Nephron (organoid): ENCODE measurements around the gene CHL1.

Experiments
- H3K27ac Mint-ChIP-seq, 3 experiments: 2 replicates each; pipeline ENCODE4 v1.8.0; 2020; ENCODE audit warnings: mixed read lengths in 3 of 3, mild to moderate bottlenecking in 2 of 3, moderate library complexity in 1 of 3
- H3K27me3 Mint-ChIP-seq: 2 replicates; pipeline ENCODE4 v1.8.0; 2021; ENCODE audit warnings: low read depth, mild to moderate bottlenecking, moderate library complexity, mixed read lengths
- H3K36me3 Mint-ChIP-seq: 2 replicates; pipeline ENCODE4 v1.8.0; 2020; ENCODE audit warnings: low read depth, mixed read lengths
- H3K4me1 Mint-ChIP-seq: 2 replicates; pipeline ENCODE4 v1.8.0; 2020; ENCODE audit warnings: mixed read lengths
- H3K4me3 Mint-ChIP-seq, 3 experiments: 2 replicates each; pipeline ENCODE4 v1.8.0; 2020; ENCODE audit warnings: mild to moderate bottlenecking in 3 of 3, mixed read lengths in 3 of 3, moderate library complexity in 2 of 3
- H3K9me3 Mint-ChIP-seq: 2 replicates; pipeline ENCODE4 v1.8.0; 2020; ENCODE audit warnings: mixed read lengths
- TF ChIP-seq, protein P1 (sequence below), 3 experiments: fragments of 200-600 bp; sonication (generic); IDR thresholded peaks; one replicate each; pipeline ENCODE4 v1.5.0; 2021; ENCODE audit warnings: antibody characterized with exemption in 3 of 3; ENCODE audit not compliant: unreplicated experiment in 3 of 3

CHL1 gene

DNA sequence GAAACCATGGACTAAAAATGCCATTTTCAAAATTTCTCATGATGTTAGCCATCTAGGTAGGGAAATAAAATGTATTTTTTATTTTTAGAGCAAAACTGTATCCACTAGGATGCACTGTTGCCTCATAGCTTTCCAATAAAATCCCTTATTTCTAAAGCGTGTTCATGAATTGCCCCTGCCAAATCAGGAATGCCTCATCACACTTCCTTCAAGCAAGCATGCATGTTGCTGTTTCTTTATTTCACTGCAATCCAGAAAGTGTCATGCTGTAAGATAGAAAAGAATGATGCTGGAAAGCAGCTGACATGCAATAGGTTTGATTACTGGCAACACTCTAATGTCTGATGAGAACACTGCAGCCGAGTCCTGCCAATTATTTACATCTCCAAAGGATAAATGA lies 239.5 kb downstream of the CHL1 start:
- TF ChIP-seq, protein P1, sequence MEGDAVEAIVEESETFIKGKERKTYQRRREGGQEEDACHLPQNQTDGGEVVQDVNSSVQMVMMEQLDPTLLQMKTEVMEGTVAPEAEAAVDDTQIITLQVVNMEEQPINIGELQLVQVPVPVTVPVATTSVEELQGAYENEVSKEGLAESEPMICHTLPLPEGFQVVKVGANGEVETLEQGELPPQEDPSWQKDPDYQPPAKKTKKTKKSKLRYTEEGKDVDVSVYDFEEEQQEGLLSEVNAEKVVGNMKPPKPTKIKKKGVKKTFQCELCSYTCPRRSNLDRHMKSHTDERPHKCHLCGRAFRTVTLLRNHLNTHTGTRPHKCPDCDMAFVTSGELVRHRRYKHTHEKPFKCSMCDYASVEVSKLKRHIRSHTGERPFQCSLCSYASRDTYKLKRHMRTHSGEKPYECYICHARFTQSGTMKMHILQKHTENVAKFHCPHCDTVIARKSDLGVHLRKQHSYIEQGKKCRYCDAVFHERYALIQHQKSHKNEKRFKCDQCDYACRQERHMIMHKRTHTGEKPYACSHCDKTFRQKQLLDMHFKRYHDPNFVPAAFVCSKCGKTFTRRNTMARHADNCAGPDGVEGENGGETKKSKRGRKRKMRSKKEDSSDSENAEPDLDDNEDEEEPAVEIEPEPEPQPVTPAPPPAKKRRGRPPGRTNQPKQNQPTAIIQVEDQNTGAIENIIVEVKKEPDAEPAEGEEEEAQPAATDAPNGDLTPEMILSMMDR (IDR thresholded peaks at IDR 0.05; ENCODE audit: unreplicated experiment in 3 of 3): no peak
- Mint-ChIP-seq H3K4me1 (no peaks in the 10 kb centered on the region), H3K4me3 (no peak overlapping the region), H3K27me3 (peaks cover 4% of the 10 kb centered on the region), H3K36me3 (no peaks in the 10 kb centered on the region), H3K27ac (no peak overlapping the region), H3K9me3 (peaks cover 2% of the 10 kb centered on the region)

DNA sequence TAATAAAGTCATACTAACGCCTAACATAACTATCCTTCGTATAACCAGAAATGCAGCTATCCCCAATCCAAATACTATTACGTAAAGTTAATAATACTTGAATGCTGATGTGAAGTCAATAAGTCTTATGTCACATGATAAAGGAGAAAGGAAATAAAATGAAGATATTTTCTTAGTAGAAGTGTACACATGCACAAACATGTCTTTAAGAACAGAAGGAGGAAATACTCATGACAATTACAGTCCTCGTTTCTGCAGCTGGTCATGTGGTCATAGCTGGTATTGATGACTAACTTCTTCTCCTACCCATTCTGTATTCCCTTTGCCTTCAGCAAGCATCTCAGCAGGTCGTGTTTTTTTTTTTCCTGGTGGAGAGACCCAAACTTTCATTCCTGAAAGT lies 244.3 kb downstream of the CHL1 start:
- H3K9me3 Mint-ChIP-seq: peaks cover 20% of the 10 kb centered on the region
- no peak overlapping the region for H3K27ac Mint-ChIP-seq
- no peaks in the 10 kb centered on the region for H3K36me3 Mint-ChIP-seq
- H3K4me3 Mint-ChIP-seq: no peak overlapping the region
- TF ChIP-seq, protein P1 (IDR thresholded peaks at IDR 0.05; ENCODE audit: unreplicated experiment in 3 of 3): no peak
- no peaks in the 10 kb centered on the region for H3K4me1 Mint-ChIP-seq
- peaks cover 3% of the 10 kb centered on the region for H3K27me3 Mint-ChIP-seq

DNA sequence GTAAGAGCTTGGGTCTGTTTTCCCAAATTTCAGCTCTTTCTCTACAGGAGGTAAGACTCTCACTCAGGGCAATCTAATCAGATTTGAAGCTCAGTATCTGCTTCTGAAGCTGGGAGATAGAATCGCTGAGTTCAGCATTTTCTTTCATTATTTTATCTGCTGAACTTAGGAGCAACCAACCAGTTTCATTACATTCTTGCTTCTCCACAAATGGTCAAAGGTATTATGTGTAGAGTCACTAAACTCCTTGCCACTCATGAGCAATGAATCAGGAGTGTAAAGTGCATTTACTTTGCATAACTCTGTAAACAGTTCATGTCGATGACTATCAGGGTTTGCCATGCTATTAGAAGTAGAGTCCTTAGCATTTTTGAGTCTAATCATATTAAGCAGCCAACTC lies 249.4 kb downstream of the CHL1 start:
- TF ChIP-seq, protein P1 (IDR thresholded peaks at IDR 0.05; ENCODE audit: unreplicated experiment in 3 of 3): no peak
- peaks cover 3% of the 10 kb centered on the region for H3K27me3 Mint-ChIP-seq
- H3K36me3 Mint-ChIP-seq: no peaks in the 10 kb centered on the region
- H3K27ac Mint-ChIP-seq: no peak overlapping the region
- H3K9me3 Mint-ChIP-seq: peaks cover 22% of the 10 kb centered on the region
- H3K4me3 Mint-ChIP-seq: no peak overlapping the region
- no peaks in the 10 kb centered on the region for H3K4me1 Mint-ChIP-seq

DNA sequence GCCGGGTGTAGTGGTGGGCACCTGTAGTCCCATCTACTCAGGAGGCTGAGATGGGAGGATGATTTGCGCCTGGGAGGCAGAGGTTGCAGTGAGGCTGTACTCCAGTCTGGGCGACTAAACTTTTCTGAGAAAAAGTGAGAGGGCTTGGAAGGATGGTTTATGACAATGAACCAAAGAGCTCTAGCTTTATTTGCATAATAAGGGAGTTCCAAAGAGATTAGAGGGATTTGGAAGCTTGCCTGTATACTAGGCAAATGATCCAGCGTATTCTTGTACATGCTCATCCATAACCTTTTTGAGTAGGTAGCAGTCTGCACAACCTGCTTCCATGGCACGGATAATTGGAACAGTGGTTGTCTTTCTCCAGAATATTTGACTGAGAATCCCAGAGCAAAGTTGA lies 251.1 kb downstream of the CHL1 start:
- H3K27me3 Mint-ChIP-seq: peaks cover 3% of the 10 kb centered on the region
- peaks cover 18% of the 10 kb centered on the region for H3K9me3 Mint-ChIP-seq
- no peak overlapping the region for H3K4me3 Mint-ChIP-seq
- H3K36me3 Mint-ChIP-seq: no peaks in the 10 kb centered on the region
- TF ChIP-seq, protein P1 (IDR thresholded peaks at IDR 0.05; ENCODE audit: unreplicated experiment in 3 of 3): no peak
- H3K4me1 Mint-ChIP-seq: no peaks in the 10 kb centered on the region
- no peak overlapping the region for H3K27ac Mint-ChIP-seq

DNA sequence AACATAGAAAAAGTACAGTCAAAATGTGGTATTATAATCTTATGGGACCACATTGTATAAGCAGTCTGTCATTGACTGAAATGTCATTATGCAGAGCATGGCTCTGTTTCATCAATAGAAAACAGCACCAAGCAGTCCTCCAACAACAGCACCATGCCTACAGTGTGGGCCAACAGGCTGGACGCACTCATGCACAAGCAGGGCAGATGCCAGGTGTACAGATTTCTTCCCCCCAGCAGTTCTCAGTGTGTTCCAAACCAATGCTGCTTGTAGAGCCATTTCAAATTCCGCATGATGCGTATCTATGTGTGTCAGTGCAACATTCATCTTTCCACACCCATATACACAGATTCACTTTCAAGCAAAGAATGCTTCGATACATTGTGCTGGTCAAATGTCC lies 253.1 kb downstream of the CHL1 start:
- TF ChIP-seq, protein P1 (IDR thresholded peaks at IDR 0.05; ENCODE audit: unreplicated experiment in 3 of 3): no peak

DNA sequence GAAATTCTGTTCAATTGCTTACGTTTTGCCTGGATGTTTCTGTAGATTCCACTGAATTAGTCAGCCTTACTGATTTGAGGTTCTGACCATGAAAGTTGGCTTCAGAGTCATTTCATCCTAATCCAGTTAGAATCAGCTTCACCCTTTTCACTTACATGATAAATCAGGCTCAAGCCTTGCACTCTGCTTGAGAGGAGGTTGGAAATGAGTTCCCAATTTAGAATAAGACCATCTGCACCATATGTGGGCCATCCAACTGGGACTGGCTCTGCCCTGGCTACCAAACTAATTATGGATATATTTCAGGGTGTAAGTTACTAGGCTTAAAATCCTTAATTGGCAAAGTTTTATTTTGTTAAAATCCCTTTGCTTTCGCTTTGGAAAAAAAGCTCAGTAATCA lies 255.7 kb downstream of the CHL1 start:
- TF ChIP-seq, protein P1 (IDR thresholded peaks at IDR 0.05; ENCODE audit: unreplicated experiment in 3 of 3): no peak
- no peaks in the 10 kb centered on the region for H3K36me3 Mint-ChIP-seq
- no peaks in the 10 kb centered on the region for H3K9me3 Mint-ChIP-seq
- no peak overlapping the region for H3K4me3 Mint-ChIP-seq
- no peaks in the 10 kb centered on the region for H3K27me3 Mint-ChIP-seq
- no peaks in the 10 kb centered on the region for H3K4me1 Mint-ChIP-seq
- H3K27ac Mint-ChIP-seq: no peak overlapping the region

More for the DNA sequence above, 253.1 kb downstream of the CHL1 start:
- H3K27me3 Mint-ChIP-seq: peaks cover 3% of the 10 kb centered on the region
- H3K4me1 Mint-ChIP-seq: no peaks in the 10 kb centered on the region
- no peak overlapping the region for H3K4me3 Mint-ChIP-seq
- no peak overlapping the region for H3K27ac Mint-ChIP-seq
- peaks cover 12% of the 10 kb centered on the region for H3K9me3 Mint-ChIP-seq
- H3K36me3 Mint-ChIP-seq: no peaks in the 10 kb centered on the region
